ENCODE data around the gene PDHX.

- TF ChIP-seq RAD21 (IDR thresholded peaks at IDR 0.05; ENCODE audit: low read depth) (no peak), EP300 (IDR thresholded peaks at IDR 0.05; ENCODE audit: borderline replicate concordance) (no peak), TAF1 (IDR thresholded peaks at IDR 0.05; ENCODE audit: low read depth) (no peak), NFIC (IDR thresholded peaks at IDR 0.05) (no peak), USF1 (IDR thresholded peaks at IDR 0.05) (no peak), CEBPB (IDR thresholded peaks at IDR 0.05) (no peak), EGR1 (IDR thresholded peaks at IDR 0.05) (no peak), YY1 (IDR thresholded peaks at IDR 0.05; ENCODE audit: low read depth) (no peak), TEAD4 (IDR thresholded peaks at IDR 0.05) (no peak), MAX (IDR thresholded peaks at IDR 0.05) (no peak), CREB1 (IDR thresholded peaks at IDR 0.05; ENCODE audit: low read depth) (no peak), ZBTB7A (IDR thresholded peaks at IDR 0.05; ENCODE audit: low read depth) (no peak), REST (IDR thresholded peaks at IDR 0.05; ENCODE audit: low read depth) (no peak), FOXM1 (IDR thresholded peaks at IDR 0.05; ENCODE audit: borderline replicate concordance, low read depth) (no peak)
These were observed 120.2 kb downstream of the PDHX start for GRCh38 chr11:35036639-35037038.

Measured in Ishikawa (cell line).